OCI-LY7 (cell line): Measurements from ENCODE around the gene THEMIS.

Experiments used
- CTCF ChIP-seq: fragments of 200-600 bp; sonication (generic); conservative IDR thresholded peaks from 2 replicates; pipeline ENCODE4 v1.5.1; 2014; ENCODE audit warnings: mild to moderate bottlenecking, antibody characterized with exemption, low read length, moderate library complexity, mixed read lengths
- EZH2phosphoT487 ChIP-seq: fragments of 200-600 bp; sonication (generic); IDR thresholded peaks from 2 replicates; pipeline ENCODE4 v1.6.1; 2018; ENCODE audit warnings: low read depth, borderline replicate concordance, mild to moderate bottlenecking, mixed run types, antibody characterized with exemption, low read length, moderate library complexity, mixed read lengths

- no peak for TF ChIP-seq CTCF
- TF ChIP-seq EZH2phosphoT487: no peak
These were observed 183.5 kb downstream of the THEMIS start for GRCh38 chr6:127717384-127717783.
